LNCaP clone FGC (cell line): ENCODE data around the gene MYH7B.

ENCODE experiments used
- DNase-seq: peaks from one replicate; pipeline ENCODE4 v3.0.0-alpha.2; 2011; ENCODE audit warnings: low read depth
- H3K4me3 ChIP-seq: 2 replicates; pipeline ENCODE4 v1.5.1; 2011; ENCODE audit warnings: mild to moderate bottlenecking, low read depth, low read length, control low read depth
- CTCF ChIP-seq: IDR thresholded peaks from 2 replicates; pipeline ENCODE4 v1.5.1; 2012; ENCODE audit warnings: mild to moderate bottlenecking; ENCODE audit not compliant: control insufficient read depth, insufficient read depth; ENCODE audit errors: extremely low read depth

The MYH7B gene

DNA sequence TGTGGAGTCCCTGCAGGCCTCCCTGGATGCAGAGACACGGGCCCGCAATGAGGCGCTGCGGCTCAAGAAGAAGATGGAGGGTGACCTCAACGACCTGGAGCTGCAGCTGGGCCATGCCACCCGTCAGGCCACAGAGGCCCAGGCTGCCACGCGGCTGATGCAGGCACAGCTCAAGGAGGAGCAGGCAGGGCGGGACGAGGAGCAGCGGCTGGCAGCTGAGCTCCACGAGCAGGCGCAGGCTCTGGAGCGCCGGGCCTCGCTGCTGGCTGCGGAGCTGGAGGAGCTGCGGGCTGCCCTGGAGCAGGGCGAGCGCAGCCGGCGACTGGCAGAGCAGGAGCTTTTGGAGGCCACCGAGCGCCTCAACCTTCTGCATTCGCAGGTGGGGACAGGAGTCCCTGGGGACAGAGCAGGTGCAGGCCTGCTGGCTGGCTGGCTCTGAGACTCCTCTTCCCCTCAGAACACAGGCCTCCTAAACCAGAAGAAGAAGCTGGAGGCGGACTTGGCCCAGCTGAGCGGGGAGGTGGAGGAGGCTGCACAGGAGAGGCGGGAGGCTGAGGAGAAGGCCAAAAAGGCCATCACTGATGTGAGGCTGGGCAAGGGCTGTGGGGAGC, 44.7 kb downstream of the MYH7B start:
- no peak overlapping the region for H3K4me3 ChIP-seq
- no peak for TF ChIP-seq CTCF
- no peak for DNase-seq

DNA sequence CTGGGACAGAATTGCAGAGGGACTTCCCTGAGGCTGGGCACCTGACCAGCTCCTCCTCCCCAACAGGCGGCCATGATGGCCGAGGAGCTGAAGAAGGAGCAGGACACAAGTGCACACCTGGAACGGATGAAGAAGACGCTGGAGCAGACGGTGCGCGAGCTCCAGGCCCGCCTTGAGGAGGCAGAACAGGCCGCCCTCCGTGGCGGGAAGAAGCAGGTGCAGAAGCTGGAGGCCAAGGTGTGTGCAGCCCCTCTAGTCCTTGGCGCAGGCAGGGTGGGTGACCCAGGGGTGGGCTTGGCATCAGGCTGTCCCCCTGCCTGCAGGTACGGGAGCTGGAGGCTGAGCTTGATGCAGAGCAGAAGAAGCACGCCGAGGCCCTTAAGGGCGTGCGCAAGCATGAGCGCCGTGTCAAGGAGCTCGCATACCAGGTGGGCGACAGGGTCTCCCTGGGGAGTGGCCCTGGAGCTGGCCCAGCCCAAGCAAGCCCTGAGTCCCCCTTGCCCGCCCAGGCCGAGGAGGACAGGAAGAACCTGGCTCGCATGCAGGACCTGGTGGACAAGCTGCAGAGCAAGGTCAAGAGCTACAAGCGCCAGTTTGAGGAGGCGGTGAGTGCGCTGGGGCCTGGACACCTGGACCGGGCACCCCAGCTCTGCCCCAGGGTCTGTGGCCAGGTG, 45.4 kb downstream of the MYH7B start:
- no peak overlapping the region for H3K4me3 ChIP-seq
- no peak for TF ChIP-seq CTCF
- DNase-seq, result no peak

DNA sequence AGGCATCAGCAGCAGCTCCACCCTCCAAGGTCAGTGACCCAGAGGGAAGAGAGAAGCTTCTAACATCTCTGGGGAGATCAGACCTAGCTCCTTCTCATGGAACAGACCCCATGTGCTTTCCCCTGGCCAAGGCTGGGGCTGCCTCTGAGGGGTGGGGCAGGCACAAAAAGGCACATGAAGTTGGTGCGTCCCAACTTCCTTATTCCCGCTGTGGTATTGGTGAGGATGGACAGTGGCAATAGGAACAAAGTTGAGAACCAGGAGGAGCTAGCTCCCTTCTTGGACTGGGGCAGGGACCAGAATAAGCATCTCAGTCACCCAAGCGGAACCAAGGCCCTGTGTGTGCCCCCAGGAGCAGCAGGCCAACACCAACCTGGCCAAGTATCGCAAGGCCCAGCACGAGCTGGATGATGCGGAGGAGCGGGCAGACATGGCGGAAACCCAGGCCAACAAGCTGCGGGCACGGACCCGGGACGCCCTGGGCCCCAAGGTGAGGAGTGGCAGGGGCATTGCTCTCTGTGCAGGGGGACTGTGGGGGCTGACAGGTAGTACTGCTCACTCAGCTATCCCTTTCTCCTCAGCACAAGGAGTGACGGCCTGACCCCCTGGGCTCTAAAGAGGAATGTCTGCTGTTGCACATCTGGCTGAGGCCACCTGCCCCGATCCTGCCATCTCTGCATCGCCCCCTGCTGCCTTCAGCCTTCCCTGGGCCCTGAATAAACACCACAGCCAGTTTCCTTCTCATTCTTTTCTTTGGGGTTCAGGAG, 46.1 kb downstream of the MYH7B start:
- DNase-seq, result no peak
- peak; percentile 57 for TF ChIP-seq CTCF
- H3K4me3 ChIP-seq, result no peak overlapping the region

DNA sequence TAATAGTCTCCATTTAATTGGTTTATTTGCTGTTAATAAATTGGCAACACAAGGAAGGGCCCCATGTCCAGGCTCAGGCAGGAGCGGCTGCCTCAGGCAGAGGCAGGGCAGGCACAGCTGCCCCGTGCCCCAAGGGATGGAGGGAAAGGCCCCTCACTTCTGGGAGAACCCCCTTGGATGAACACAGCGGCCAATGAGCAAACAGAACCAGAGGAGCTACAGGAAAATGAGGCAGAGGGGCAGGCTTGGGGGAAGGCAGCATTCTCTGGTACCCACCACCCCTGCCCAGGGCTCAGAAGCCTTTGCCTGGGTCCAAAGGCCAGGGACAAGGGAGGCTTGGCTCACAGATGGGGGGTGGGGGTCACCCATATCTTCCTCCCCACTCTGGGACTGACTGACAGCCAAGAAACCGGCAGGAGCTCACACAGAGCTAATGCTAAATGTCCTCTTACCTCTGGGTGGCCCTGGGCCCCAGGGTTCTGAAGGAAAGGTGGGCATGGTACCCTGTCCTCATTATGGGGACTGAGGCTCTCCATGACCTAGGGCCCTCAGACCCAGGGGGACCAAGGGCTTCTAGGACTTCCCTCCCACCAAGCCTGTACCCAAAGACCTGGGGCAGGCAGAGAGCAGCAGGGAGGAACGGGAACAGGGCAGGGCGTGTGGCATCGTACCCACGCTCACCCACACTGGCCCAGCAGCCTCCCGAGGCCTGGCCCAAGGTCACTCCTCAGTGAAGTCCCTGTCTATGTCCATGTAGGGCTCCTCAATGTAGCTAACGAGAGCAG, 47.0 kb downstream of the MYH7B start:
- DNase-seq, result no peak
- no peak overlapping the region for H3K4me3 ChIP-seq
- TF ChIP-seq CTCF, result no peak

DNA sequence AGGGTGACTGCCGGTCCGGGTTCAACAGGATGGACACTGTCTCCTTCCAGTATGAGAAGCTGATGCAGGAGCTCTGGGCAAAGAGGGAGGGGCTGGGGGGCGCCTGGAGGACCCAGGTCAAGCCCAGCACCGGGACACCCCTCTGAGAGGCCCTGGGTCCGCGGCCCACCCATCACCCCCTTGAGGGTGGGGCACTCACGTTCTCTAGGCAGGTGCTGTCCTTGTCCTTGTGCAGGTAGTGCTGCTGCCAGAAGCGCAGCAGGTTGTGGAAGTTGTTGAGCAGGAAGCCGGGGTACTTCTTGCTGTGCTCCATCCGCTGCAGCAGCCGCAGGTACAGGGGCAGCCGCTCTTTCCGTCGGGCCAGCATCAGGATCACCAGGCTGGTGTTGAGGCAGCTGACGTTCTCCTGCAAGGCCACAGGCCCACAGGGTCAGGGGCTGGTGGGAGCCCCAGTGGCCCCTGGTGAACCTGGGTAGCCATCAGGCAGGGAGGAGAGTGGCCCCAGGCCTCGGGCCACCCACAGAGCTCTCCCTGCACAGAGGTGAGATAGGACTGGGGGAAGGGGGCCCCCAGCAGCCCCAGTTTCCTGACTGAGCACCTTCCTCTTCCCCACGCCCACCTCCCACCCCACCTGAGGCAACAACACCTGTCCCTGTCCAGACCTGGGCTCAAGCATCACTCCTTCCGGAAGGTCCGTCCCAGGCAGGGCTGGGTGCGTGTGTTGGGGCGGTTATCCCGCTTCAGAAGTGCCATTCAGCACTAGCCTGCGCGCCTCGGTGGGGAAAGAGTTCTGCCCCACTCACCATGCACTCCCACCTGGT, 47.8 kb downstream of the MYH7B start:
- no peak overlapping the region for H3K4me3 ChIP-seq
- no peak for DNase-seq

More for the DNA sequence above, 47.8 kb downstream of the MYH7B start:
- no peak for TF ChIP-seq CTCF
